HG02840 (cell line): ENCODE measurements around the gene PLAA.
"Not testable (repeated sequence)": the region's sequence is repeated elsewhere in the genome, so short reads cannot be mapped to it uniquely, and the experiment has no call there.

Experiments used
- ATAC-seq: cut with Tn5 transposase; IDR thresholded peaks from one replicate; pipeline ENCODE4 v1.9.1; 2021; ENCODE audit warnings: mild to moderate bottlenecking, moderate library complexity, moderate number of reproducible peaks; ENCODE audit not compliant: unreplicated experiment, low FRiP score

The PLAA gene

DNA sequence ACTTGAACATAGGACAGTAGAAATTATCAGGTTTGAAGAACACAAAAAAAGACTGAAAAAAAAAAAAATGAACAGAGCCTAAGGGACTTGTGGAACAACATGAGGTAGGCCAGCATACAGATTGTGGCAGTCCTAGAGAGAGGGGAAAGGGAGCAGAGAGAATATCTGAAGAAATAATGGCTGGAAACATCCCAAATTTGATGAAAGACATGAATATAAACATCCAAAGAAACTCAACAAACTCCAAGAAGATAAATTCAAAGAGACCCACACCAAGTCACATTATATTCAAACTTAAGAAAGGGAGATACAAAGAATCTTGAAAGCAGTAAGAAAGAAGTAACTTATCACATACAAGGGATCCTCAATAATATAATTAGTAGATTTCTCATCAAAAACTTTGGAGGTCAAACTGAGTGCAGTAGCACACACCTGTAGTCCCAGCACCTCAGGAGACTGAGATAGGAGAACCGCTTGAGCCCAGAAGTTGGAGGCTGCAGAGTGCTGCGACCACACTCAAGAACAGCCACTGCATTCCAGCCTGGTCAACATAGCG, 9.1 kb downstream of the PLAA start:
- no peak for ATAC-seq

GRCh38 chr9:26935847-26936246, 11.2 kb downstream of the PLAA start:
- ATAC-seq = no peak

DNA sequence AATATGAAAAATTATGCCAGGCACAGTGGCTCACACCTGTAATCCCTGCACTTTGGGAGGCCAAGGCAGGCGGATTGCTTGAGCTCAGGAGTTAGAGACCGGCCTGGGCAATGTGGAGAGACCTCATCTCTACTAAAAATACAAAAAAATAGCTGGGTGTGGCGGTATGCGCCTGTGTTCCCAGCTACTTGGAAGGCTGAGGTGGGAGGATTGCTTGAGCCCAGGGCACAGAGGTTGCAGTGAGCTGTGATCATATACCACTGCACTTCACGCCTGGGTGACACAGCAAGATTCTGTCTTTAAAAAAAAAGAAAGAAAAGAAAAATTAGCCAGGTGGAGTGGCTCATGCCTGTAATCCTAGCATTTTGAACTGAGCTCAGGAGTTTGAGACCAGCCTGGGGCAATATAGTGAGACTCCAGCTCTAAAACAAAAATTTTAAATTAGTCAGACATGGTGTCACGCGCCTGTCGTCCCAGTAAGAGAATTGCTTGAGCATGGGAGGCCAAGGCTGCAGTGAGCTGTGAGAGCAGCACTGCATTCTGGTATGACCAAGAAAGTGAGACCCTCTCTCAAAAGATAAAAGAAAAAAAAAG, 18.0 kb downstream of the PLAA start:
- ATAC-seq = no peak

GRCh38 chr9:26925609-26926008, 21.4 kb downstream of the PLAA start:
- ATAC-seq = no peak

DNA sequence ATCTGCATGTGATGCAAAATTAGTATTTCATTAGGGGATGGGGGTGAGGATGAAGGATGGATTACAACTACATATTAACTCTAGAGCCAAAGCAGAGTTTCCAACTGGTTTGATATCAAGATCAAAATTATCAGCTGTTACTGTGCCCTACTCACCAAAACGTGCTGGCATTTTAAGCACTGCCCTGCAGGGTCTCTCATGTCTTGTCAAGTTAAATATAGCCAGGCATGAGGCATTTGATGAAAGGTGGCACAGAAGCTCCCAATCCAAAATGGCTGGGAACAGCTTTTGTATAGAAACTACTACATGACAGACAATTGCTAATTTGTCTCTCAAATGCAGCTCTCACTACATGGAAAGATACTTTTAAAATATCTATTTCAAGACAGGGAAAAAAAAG, 27.3 kb downstream of the PLAA start:
- ATAC-seq = no peak

- ATAC-seq = no peak
Measured at GRCh38 chr9:26913138-26913668, 33.8 kb downstream of the PLAA start.

GRCh38 chr9:26904671-26905070, 42.4 kb downstream of the PLAA start:
- ATAC-seq = no peak

DNA sequence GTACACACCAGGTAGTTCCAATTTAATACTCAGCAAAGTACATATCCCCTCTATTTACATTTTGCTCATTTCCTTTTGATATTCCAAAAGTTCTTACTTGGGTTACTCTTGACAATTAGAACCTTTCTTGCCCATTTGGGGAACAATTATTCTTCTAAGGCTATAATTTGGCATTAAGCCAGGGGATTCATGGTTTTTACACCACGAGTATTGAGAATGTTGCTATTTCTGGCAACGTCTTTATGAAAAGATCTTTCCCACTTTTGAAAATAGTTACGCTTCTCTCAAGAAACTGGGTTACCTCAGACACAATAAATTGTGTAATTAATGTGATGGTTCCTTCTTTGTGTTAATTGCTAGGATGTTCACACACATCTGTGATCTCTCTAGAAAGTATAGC, 43.0 kb downstream of the PLAA start:
- no peak for ATAC-seq

DNA sequence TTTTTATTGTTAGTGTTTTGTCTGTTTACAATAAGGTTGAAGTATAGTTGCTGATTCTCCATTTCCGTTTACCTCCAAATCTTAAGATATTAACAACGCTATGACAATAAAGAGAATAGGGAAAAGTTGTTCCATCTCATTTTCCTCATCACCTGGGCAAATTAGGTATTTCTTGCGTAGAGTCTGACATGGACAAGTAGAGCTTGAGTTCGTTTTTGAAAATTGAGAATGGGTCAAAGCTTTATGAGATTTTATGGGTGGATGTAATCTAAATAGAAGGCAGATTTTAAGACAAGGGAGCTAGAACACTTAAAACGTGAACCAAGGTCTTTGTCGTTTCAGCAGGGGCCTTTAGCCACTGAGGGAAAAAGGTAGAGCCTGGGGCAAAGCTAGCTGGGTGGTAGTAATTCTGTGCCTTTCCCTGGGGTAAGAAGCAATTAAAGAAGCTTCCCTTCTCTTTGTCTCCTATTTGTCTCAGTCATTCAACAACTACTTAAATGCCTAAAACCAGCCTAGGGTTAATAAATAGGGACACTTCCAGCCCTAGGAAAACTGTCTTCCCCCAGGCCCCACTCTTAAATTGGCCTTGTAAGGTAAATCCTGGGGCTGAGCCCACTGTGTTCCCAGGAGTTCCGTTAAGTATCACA, 53.9 kb downstream of the PLAA start:
- no peak for ATAC-seq

- ATAC-seq = peak; percentile 95
Measured at GRCh38 chr9:26892251-26893029, 54.6 kb downstream of the PLAA start, which contains the start of gene CAAP1. Gene CAAP1 (minus strand): TSS chr9:26892802. CDS start chr9:26892715, 87 bp downstream.

- ATAC-seq = no peak
Measured at GRCh38 chr9:26891726-26892125, 55.3 kb downstream of the PLAA start.

DNA sequence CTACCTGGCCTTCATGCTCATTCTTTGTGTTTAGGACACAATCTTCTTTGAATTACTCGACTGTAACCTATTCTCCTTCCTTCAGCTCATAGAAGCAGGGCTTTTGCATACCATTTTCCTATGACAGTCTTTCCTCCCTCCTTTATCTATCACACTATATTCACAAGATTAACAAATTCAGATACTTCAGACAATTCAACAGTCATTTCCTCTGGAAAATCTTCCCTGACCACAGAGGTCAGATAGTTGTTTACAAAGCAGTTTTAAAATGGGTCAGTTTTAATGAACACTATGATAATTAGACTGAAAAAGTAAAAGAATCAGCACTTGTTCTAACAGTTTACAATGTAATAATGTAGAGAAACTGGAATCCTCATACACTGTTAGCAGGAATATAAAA, 58.8 kb downstream of the PLAA start:
- no peak for ATAC-seq

DNA sequence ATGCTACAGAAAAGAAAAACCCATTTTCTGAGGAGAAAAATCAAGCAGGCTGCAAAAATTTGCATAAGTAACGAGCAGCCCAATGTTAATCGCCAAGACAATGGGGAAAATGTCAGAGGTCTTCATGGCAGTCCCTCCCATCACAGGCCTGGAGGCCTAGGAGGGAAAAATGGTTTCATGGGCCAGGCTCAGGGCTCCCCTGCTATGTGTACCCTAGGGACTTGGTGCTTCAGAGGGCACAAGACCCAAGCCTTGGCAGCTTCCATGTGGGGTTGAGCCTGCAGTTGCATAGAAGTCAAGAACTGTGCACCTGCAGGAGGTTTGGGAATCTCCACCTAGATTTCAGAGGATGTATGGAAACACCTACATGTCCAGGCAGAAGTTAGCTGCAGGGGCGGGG, 64.9 kb downstream of the PLAA start:
- ATAC-seq = no peak

DNA sequence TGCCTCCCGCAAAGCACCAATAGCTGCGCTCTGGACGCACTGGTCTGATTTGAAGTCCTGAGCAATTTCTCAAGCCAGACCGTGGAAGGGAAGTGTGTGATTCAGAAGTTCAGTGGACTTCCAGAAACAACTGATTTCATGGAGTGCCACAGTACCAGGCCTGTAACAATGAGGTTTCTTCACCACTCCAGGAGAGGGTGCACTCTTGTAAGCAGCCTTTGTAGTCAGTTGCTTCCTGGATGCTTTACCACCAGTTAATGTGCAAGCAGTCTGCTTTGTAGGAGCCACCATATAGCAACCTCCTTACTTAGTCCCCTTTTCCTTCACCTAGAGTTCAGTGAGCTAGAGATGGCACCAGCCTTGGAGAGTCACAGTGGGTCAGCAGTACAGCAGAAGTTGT, 66.8 kb downstream of the PLAA start:
- no peak for ATAC-seq

GRCh38 chr9:26875155-26875554, 71.9 kb downstream of the PLAA start:
- ATAC-seq = not testable (repeated sequence)

DNA sequence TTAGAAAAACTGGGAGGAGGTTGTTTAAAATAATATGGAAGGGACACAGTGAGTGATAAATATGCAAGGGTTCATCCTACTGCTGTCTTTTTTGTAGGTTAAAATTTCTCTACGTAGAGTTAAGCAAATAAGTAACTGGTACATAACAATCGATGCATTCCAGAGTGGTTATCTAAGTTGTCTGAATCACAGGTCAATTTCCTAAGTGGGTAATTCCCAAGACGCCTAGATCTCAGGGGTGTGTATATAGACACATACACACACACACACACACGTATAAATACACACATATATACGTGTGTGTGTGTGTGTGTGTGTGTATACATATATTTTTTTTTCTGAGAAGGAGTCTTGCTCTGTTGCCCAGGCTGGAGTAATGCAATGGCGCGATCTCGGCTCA, 76.8 kb downstream of the PLAA start:
- no peak for ATAC-seq

DNA sequence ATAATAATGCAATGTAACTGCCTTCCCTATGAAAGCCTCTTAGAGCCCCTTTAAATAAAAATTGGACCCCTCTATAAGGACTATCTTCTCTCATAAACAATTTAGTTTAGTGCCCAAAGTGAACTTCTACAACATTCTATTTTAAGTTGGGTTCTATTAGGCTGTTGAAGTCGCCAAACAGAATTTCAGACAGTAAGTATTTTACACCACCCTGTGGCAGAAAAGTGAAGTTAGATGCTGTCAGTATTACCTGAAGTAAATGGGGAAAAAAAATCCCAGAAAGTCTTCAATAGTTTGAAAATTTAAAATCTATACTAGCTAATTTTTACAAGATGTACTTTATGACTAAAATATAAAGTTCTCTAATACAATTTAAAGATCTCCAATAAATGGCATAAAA, 84.0 kb downstream of the PLAA start:
- ATAC-seq = no peak

- ATAC-seq = no peak
Measured at GRCh38 chr9:26856413-26857032, 90.5 kb downstream of the PLAA start.
